Measurements from ENCODE around the gene PSG7. TPM values are rescaled to one million over a fixed set of nuclear protein-coding genes. Genes with fewer than 3 reads are reported as not detected.
"Not testable (repeated sequence)": the region's sequence is repeated elsewhere in the genome, so short reads cannot be mapped to it uniquely, and the experiment has no call there.

The PSG7 gene
- not detected in 2 replicates for total RNA-seq

DNA sequence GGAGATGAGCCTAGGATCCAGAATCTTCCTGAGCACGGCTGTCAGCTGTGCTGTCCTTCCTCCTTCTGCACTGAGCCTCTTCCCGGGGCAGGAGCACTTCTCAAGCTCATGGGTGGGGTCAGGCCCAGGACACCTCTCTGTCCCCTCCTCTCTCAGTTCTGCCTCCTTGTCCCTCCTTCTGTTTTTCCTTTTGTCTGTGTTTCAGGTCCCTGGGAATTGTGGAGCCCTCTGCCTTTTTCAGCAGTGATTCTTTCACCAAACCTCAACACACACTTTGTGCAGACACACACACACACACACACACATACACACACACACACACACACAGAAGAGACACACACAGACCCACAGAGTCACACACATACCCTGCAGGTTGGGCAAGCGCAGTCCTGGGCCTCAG is at the start of gene PSG7:
Gene PSG7 (minus strand): TSS at position 101 of the 400 bp plus-strand sequence. CDS start 131 bp downstream, outside the sequence.
- not testable (repeated sequence) for DNase-seq (ENCODE audit: extremely low read depth, low read depth, low spot score)

DNA sequence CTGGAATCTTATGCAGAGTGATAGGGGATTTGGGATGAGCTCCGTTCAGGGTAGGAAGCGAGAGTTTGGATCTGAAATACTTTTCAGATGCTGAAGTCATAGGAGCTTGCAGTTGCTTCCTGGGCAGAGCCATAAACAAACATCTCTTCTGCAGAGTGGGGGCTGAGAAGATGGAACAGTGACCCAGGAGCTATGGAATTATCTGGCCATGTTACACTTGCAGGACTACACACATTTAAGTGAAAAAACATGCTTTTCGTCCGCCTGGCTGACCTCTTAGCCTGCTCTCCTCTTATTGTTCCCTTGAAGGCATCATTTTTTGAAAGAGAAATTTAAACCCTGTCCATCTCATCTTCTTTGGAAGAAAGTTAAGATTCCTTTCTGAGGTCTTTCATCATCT is 48.6 kb upstream of the PSG7 start:
- no peak for DNase-seq (ENCODE audit: extremely low read depth, low read depth, low spot score)

- DNase-seq (ENCODE audit: extremely low read depth, low read depth, low spot score): not testable (repeated sequence)
Measured at GRCh38 chr19:42982111-42982510, 45.1 kb upstream of the PSG7 start.

DNA sequence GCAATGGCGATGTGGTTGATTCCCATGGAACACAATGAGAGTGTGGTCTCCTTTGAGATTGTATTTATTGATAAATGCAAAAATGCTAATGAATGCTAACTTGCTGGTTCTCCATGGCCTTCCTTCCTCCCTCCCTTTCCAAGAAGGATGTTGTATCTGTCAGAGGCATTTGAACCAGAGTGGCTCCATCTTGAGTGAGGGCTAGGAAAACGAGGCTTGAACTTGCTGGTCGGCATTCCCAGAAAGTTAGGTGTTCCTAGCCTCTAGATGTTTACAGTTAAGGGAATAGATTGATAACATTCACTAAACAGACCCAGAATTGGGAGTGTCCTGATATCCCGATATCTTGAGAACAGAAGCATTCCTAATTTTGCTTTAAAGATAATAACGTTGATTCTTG is 34.4 kb upstream of the PSG7 start:
- DNase-seq (ENCODE audit: extremely low read depth, low read depth, low spot score): not testable (repeated sequence)

DNA sequence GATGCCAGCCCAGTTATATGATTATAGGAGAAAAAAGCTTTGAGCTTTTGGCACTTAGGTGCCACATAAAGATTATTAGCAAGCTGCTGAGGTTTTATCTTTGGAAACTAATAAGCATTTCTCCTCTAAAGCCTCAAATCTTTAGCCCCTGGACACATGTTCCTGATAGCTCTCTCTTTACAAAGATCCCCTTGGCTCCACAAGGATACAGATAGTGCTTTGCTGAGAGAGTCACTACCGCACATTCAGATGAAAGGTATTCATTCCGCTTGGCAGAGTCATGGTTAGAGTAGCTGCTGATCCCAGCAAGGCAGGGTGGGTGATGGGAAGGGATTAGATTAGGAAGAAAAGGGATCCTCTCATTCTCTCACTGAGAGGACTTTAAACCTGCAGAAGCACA is 28.2 kb upstream of the PSG7 start:
- no peak for DNase-seq (ENCODE audit: extremely low read depth, low read depth, low spot score)

GRCh38 chr19:42961119-42961518 is 24.1 kb upstream of the PSG7 start:
- DNase-seq (ENCODE audit: extremely low read depth, low read depth, low spot score): no peak

DNA sequence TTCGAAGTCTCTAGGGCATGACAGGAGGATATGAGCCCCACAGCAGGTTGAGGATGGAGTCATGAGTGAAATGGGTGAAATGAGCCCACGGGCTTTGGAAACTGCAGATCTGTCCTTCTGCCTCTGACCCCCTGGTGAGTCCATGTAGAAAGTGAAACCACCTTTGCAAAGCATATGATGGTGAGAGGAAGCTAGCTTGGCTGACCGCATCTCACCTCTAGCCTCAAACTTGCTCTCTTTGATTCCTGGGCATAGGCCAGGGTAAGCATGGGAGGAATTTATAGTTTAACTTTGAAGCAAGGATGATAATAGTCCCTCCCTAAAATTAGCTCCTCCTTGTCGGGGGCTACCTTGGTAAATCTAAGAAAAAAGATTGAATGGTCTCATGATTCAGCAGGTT is 15.1 kb upstream of the PSG7 start:
- not testable (repeated sequence) for DNase-seq (ENCODE audit: extremely low read depth, low read depth, low spot score)

- not testable (repeated sequence) for DNase-seq (ENCODE audit: extremely low read depth, low read depth, low spot score)
Measured at GRCh38 chr19:42951476-42951875, 14.5 kb upstream of the PSG7 start.

DNA sequence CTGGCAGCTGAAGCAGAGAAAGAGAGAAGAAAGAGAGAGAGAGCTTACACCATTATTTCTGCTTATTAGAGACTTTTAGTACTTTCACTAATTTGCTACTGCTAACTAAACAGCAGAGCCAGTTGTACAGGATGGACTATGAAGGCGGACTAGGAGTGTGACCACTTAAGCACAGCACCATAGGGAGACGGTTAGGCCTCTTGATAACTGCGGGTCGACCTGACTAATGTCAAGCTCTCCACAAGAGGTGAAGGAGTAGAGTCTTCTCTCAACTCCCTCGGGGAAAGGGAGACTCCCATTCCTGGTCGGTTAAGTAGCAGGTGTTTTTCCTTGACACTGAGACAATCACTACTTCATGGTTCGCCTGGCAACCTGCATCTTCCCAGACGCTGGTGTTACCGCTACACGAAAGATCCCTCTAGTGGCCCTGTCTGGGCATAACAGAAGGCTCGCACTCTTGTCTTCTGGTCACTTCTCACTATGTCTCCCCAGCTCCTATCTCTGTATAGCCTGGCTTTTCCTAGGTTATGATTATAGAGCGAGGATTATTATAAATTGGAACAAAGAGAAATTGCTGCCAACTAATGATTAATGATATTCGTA is 5.3 kb upstream of the PSG7 start:
- DNase-seq (ENCODE audit: extremely low read depth, low read depth, low spot score): no peak

- DNase-seq (ENCODE audit: extremely low read depth, low read depth, low spot score): not testable (repeated sequence)
Measured at GRCh38 chr19:42934726-42935125, 2.3 kb downstream of the PSG7 start.

GRCh38 chr19:42934183-42934582 is 2.8 kb downstream of the PSG7 start:
- not testable (repeated sequence) for DNase-seq (ENCODE audit: extremely low read depth, low read depth, low spot score)

GRCh38 chr19:42933412-42933811 is 3.6 kb downstream of the PSG7 start:
- not testable (repeated sequence) for DNase-seq (ENCODE audit: extremely low read depth, low read depth, low spot score)

DNA sequence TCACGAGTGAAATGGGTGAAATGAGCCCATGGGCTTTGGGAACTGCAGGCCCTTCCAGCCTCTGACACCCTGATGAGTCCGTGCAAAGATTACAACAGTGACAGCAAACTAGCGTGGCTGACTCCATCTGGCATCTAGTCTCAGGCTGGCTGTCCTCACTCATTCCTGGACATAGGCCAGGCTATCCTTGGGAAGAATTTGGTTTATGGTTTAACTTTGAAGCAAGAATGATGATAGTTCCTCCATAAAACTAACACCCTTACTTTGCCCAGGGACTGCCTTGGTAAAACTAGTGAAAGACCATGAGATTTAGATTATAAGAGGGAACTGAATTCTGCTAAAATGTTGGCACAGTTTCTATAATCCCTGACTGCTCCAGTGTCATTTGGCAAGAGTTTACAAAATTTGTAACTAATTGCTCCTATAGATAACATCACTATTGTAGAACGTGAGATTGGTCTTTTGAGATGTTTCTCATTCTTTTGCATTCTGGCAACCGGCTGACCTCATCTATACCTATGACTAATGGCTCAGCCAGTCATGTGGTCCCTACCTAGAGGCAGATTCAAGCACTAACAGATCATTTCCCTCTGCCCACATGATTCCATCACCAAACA is 4.4 kb downstream of the PSG7 start:
- not testable (repeated sequence) for DNase-seq (ENCODE audit: extremely low read depth, low read depth, low spot score)

- DNase-seq (ENCODE audit: extremely low read depth, low read depth, low spot score): not testable (repeated sequence)
Measured at GRCh38 chr19:42930214-42930613, 6.8 kb downstream of the PSG7 start.

DNA sequence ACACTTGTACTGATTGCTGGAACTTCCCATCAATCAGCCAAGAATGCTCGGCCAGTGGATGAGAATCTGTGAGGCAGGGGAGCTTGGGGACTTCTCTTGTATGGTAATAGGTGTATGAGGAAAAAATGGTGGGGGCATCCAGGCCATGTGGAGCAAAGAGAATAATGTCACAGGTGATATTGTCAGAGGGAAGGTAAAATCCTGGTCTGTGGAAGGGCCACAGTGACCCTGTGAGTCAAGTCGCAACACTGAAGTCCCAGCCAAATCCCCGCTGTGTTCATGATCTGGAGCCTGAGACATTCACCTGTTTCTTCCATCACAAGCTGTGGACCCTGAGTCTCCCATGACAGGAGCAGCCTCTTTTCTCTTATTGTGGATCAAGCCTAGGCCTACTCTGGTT is 8.1 kb downstream of the PSG7 start:
- DNase-seq (ENCODE audit: extremely low read depth, low read depth, low spot score): no peak

DNA sequence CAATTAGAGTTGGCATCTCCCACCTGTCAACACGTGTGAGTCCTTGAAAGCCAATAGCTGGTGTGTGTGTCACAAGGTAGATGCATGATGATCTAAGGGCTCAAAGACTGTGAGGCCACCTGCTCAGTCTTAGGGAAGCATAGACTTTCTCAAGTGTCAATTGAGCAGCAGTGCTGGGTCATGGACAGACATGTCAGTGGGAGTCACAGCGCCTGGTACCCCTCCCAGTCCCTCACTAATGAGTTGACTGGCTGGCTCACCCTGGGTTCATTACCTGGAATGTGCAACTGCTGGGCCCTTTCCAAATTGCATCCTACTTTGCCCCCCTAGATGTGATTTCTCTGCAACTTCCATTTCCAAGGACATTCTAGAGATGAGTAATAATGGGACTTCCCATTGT is 10.2 kb downstream of the PSG7 start:
- DNase-seq (ENCODE audit: extremely low read depth, low read depth, low spot score): no peak

- DNase-seq (ENCODE audit: extremely low read depth, low read depth, low spot score): not testable (repeated sequence)
Measured at GRCh38 chr19:42923106-42923505, 13.9 kb downstream of the PSG7 start.

GRCh38 chr19:42920971-42921370 is 16.0 kb downstream of the PSG7 start:
- not testable (repeated sequence) for DNase-seq (ENCODE audit: extremely low read depth, low read depth, low spot score)

GRCh38 chr19:42919757-42920079 is 17.3 kb downstream of the PSG7 start:
- no peak for DNase-seq (ENCODE audit: extremely low read depth, low read depth, low spot score)

DNA sequence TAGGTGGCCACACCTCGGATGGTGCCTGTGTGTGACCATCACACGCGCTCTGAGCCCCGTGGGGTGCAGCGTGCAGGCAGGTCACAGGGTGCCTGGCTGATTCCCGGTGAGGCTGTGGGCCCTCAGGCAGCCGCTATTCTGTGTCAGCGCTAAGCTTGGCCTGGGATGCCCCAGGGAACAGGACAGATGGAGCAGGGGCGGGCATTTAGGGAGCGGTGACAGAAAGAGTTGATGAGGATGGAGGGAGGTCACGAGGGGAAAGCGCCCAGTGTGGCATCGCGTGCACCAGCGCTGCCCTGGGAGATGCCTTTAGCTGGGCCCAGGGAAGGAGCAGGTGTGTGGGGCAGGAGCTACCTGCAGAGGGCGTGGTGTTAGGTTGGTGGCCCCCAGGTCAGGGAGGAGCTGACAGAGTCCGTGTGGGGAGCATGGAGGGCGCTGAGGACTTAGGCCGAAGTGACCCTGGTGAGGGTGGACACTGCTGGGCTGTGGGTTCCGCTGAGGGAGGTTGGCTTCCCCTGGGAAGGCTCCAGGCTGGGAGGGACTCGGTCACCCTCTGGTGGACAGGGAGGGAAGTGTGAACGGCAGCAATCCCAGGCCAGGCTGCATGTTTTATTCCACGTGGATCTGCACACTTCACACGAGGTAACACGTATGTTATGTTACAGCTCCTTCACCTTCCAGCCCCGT is 17.8 kb downstream of the PSG7 start:
- not testable (repeated sequence) for DNase-seq (ENCODE audit: extremely low read depth, low read depth, low spot score)

- DNase-seq (ENCODE audit: extremely low read depth, low read depth, low spot score): not testable (repeated sequence)
Measured at GRCh38 chr19:42918377-42919069, 18.5 kb downstream of the PSG7 start.

All from glomerular endothelial cell (primary cell).